ENCODE measurements around the gene LYZL1. TPM values are rescaled to one million over a fixed set of nuclear protein-coding genes. Genes with fewer than 3 reads are reported as not detected.

LYZL1 gene
- total and polyA plus RNA-seq, 3 donors from 2014 or later, result 37.0 to 91.3 (median 67.6) TPM

GRCh38 chr10:29273478-29273877, 15.4 kb upstream of the LYZL1 start:
- DNase-seq, result no peak
- Histone ChIP-seq H3K27me3 (no peaks in the 10 kb centered on the region), H3K4me1 (no peaks in the 10 kb centered on the region), H3K27ac (no peak overlapping the region), H3K4me3 (no peak overlapping the region), H3K36me3 (ENCODE audit: low read depth, missing control alignments) (no peaks in the 10 kb centered on the region), H3K9me3 (no peaks in the 10 kb centered on the region)
- WGBS, 2 donors, result 72 to 73% methylated on average over 5 of the region's 5 CpGs
- intact Hi-C loops (cut with DNase I; ENCODE audit: low total_unique reads), result no loop called here
- TF ChIP-seq POLR2A (IDR thresholded peaks at IDR 0.05) (no peak), CTCF (IDR thresholded peaks at IDR 0.05) (no peak)

GRCh38 chr10:29276251-29276850, 12.5 kb upstream of the LYZL1 start:
- no peaks in the 10 kb centered on the region for H3K27me3 ChIP-seq
- H3K36me3 ChIP-seq (ENCODE audit: low read depth, missing control alignments), result no peaks in the 10 kb centered on the region
- no peak for DNase-seq
- H3K4me1 ChIP-seq, result no peaks in the 10 kb centered on the region
- TF ChIP-seq POLR2A (IDR thresholded peaks at IDR 0.05) (no peak), CTCF (IDR thresholded peaks at IDR 0.05) (no peak)
- intact Hi-C loops (cut with DNase I; ENCODE audit: low total_unique reads), result no loop called here
- H3K27ac ChIP-seq, result no peak overlapping the region
- WGBS, 2 donors, result 52 to 66% methylated on average over 6 of the region's 6 CpGs
- H3K4me3 ChIP-seq, result no peak overlapping the region
- H3K9me3 ChIP-seq, result no peaks in the 10 kb centered on the region

GRCh38 chr10:29277296-29277695, 11.6 kb upstream of the LYZL1 start:
- Histone ChIP-seq H3K4me3 (no peak overlapping the region), H3K4me1 (no peaks in the 10 kb centered on the region), H3K27ac (no peak overlapping the region), H3K36me3 (ENCODE audit: low read depth, missing control alignments) (no peaks in the 10 kb centered on the region), H3K27me3 (no peaks in the 10 kb centered on the region), H3K9me3 (no peaks in the 10 kb centered on the region)
- intact Hi-C loops (cut with DNase I; ENCODE audit: low total_unique reads), result no loop called here
- 72 to 74% methylated on average over 4 of the region's 4 CpGs for WGBS, 2 donors
- TF ChIP-seq POLR2A (IDR thresholded peaks at IDR 0.05) (no peak), CTCF (IDR thresholded peaks at IDR 0.05) (no peak)
- no peak for DNase-seq

GRCh38 chr10:29279779-29280487, 8.9 kb upstream of the LYZL1 start:
- H3K4me3 ChIP-seq, result no peak overlapping the region
- intact Hi-C loops (cut with DNase I; ENCODE audit: low total_unique reads), result no loop called here
- DNase-seq, result no peak
- TF ChIP-seq POLR2A (IDR thresholded peaks at IDR 0.05) (no peak), CTCF (IDR thresholded peaks at IDR 0.05) (no peak)
- H3K27me3 ChIP-seq, result no peaks in the 10 kb centered on the region
- 88 to 91% methylated on average over 12 of the region's 12 CpGs for WGBS, 2 donors
- H3K36me3 ChIP-seq (ENCODE audit: low read depth, missing control alignments), result no peaks in the 10 kb centered on the region
- H3K27ac ChIP-seq, result no peak overlapping the region
- H3K4me1 ChIP-seq, result no peaks in the 10 kb centered on the region
- H3K9me3 ChIP-seq, result no peaks in the 10 kb centered on the region

GRCh38 chr10:29280488-29280840, 8.4 kb upstream of the LYZL1 start:
- TF ChIP-seq POLR2A (IDR thresholded peaks at IDR 0.05), result no peak
- TF ChIP-seq CTCF (IDR thresholded peaks at IDR 0.05), result no peak
- Histone ChIP-seq H3K27ac (no peak overlapping the region), H3K9me3 (no peaks in the 10 kb centered on the region), H3K36me3 (ENCODE audit: low read depth, missing control alignments) (no peaks in the 10 kb centered on the region), H3K27me3 (no peaks in the 10 kb centered on the region), H3K4me1 (no peaks in the 10 kb centered on the region), H3K4me3 (no peak overlapping the region)
- no peak for DNase-seq
- 74 to 76% methylated on average over 3 of the region's 3 CpGs for WGBS, 2 donors
- intact Hi-C loops (cut with DNase I; ENCODE audit: low total_unique reads), result no loop called here

All from testis (tissue), 3 donors.